SK-N-SH treated with all-trans-retinoic acid at 6 μM for 48 hours (cell line): ENCODE data around the gene CARD10.

Experiments
- ATAC-seq: fragments of 200-7000 bp; cut with Tn5 transposase; 3 replicates; pipeline ENCODE4 v1.9.1; 2020; ENCODE audit warnings: mild to moderate bottlenecking, moderate library complexity
- ARNTL ChIP-seq: fragments of 450-650 bp; formaldehyde crosslinking; IDR thresholded peaks from 2 replicates; pipeline ENCODE4 v1.5.0; 2020; ENCODE audit warnings: low read depth, mild to moderate bottlenecking, moderate library complexity, borderline replicate concordance
- BACH2 ChIP-seq: fragments of 250-450 bp; sonication (Bioruptor Pico); IDR thresholded peaks from 2 replicates; pipeline ENCODE4 v1.9.0; 2021; ENCODE audit warnings: mild to moderate bottlenecking, borderline replicate concordance
- CSDC2 ChIP-seq: fragments of 250-450 bp; sonication (Bioruptor Pico); IDR thresholded peaks from 2 replicates; pipeline ENCODE4 v1.5.0; 2020; ENCODE audit warnings: mild to moderate bottlenecking, moderate library complexity
- CSRNP3 ChIP-seq: fragments of 250-450 bp; sonication (Bioruptor Pico); IDR thresholded peaks from 2 replicates; pipeline ENCODE4 v1.5.1; 2021; ENCODE audit warnings: mild to moderate bottlenecking, moderate library complexity
- ESRRG ChIP-seq: fragments of 250-450 bp; sonication (Bioruptor Pico); IDR thresholded peaks from 2 replicates; pipeline ENCODE4 v1.6.1; 2021; ENCODE audit warnings: mild to moderate bottlenecking
- GLIS3 ChIP-seq: fragments of 250-450 bp; sonication (Bioruptor Pico); IDR thresholded peaks from 2 replicates; pipeline ENCODE4 v1.5.0; 2020; ENCODE audit warnings: mild to moderate bottlenecking, moderate library complexity
- OSR1 ChIP-seq: fragments of 250-450 bp; sonication (Bioruptor Pico); IDR thresholded peaks from 2 replicates; pipeline ENCODE4 v1.8.0; 2022; ENCODE audit warnings: moderate library complexity, mild to moderate bottlenecking, inconsistent platforms
- PPARA ChIP-seq: fragments of 250-450 bp; sonication (Bioruptor Pico); IDR thresholded peaks from 2 replicates; pipeline ENCODE4 v1.5.0; 2020; ENCODE audit warnings: mild to moderate bottlenecking, borderline replicate concordance
- RARB ChIP-seq: fragments of 250-450 bp; sonication (Bioruptor Pico); IDR thresholded peaks from 2 replicates; pipeline ENCODE4 v1.8.0; 2021; ENCODE audit warnings: mild to moderate bottlenecking, moderate library complexity
- SNAI2 ChIP-seq: fragments of 250-450 bp; sonication (Bioruptor Pico); IDR thresholded peaks from 2 replicates; pipeline ENCODE4 v1.5.0; 2020; ENCODE audit warnings: mild to moderate bottlenecking, moderate library complexity
- TOX ChIP-seq: fragments of 250-450 bp; sonication (Bioruptor Pico); IDR thresholded peaks from 2 replicates; pipeline ENCODE4 v1.8.0; 2021; ENCODE audit warnings: mild to moderate bottlenecking, moderate library complexity, borderline replicate concordance
- TSHZ2 ChIP-seq: fragments of 250-450 bp; sonication (Bioruptor Pico); IDR thresholded peaks from 2 replicates; pipeline ENCODE4 v1.5.0; 2020; ENCODE audit warnings: mild to moderate bottlenecking, moderate library complexity
- ZC3H10 ChIP-seq: fragments of 250-450 bp; sonication (Bioruptor Pico); IDR thresholded peaks from 2 replicates; pipeline ENCODE4 v1.5.1; 2021; ENCODE audit warnings: mild to moderate bottlenecking, moderate library complexity
- ZFP3 ChIP-seq: fragments of 250-450 bp; sonication (Bioruptor Pico); IDR thresholded peaks from 2 replicates; pipeline ENCODE4 v1.5.0; 2020; ENCODE audit warnings: mild to moderate bottlenecking, moderate library complexity
- ZNF70 ChIP-seq: fragments of 450-650 bp; formaldehyde crosslinking; IDR thresholded peaks from 2 replicates; pipeline ENCODE4 v1.5.0; 2020; ENCODE audit warnings: mild to moderate bottlenecking, moderate library complexity
- ZNF8 ChIP-seq: fragments of 450-650 bp; formaldehyde crosslinking; IDR thresholded peaks from 2 replicates; pipeline ENCODE4 v1.5.0; 2020; ENCODE audit warnings: mild to moderate bottlenecking, moderate library complexity
- TF ChIP-seq, protein P1 (sequence below): fragments of 250-450 bp; sonication (Bioruptor Pico); IDR thresholded peaks from 2 replicates; pipeline ENCODE4 v1.5.1; 2020; ENCODE audit warnings: low read depth, mild to moderate bottlenecking, moderate library complexity
- TF ChIP-seq, protein P2 (sequence below): fragments of 250-450 bp; sonication (Bioruptor Pico); IDR thresholded peaks from 2 replicates; pipeline ENCODE4 v1.8.0; 2021; ENCODE audit warnings: low read depth, mild to moderate bottlenecking, moderate library complexity, borderline replicate concordance
- TF ChIP-seq, protein P3 (sequence below): fragments of 250-450 bp; sonication (Bioruptor Pico); IDR thresholded peaks from 2 replicates; pipeline ENCODE4 v1.8.0; 2020; ENCODE audit warnings: mild to moderate bottlenecking, moderate library complexity, borderline replicate concordance

CARD10 gene

DNA sequence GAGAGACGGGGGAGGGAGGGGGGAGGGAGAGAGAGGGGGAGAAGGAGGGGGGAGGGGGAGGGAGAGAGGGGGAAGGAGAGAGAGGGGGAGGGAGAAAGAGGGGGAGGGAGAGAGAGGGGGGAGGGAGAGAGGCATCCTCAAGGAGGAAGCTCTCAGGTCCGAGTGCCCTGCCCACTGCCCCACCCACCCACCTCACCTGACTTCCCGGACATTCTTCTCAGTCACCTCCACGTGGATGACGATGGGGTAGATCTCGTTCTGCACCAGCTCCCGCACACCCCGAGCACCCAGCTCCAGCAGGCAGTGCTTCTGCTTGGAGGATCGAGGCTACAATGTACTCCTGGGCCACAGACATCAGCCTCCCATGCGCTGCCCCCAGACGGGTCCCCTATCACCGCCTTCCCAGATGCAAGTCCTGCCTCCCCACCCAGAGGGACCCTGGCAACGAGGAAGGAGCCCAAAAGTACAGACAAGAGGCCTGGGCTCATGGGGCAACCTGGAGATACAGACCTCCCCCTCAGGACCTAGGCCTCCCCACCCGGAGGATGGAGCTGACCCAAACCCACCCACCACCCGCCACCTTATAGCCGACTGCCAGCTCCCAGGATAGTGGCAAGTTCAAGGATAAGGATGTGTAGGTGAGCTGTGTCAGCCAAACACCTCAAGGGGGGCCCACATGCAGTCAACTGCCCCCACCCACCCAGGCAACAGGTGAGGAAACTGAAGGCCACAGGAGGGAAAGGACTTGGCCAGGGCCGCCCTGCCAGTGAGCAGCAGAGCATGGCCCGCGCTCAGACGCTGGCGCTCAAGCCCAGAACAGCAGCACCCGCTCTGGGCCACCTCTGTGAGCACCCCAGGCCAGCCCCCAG lies 27.4 kb downstream of the CARD10 start:
- no peak for ATAC-seq
- TF ChIP-seq OSR1 (CRISPR knock-in tag) (no peak), ZNF8 (CRISPR knock-in tag) (no peak), TSHZ2 (CRISPR knock-in tag) (no peak), SNAI2 (no peak), CSRNP3 (CRISPR knock-in tag) (no peak)

GRCh38 chr22:37491106-37491505 lies 28.1 kb downstream of the CARD10 start:
- TF ChIP-seq TOX (no peak), ARNTL (CRISPR knock-in tag) (no peak), ZC3H10 (CRISPR knock-in tag) (no peak), TSHZ2 (CRISPR knock-in tag) (no peak), RARB (CRISPR knock-in tag) (no peak), CSRNP3 (CRISPR knock-in tag) (no peak), ESRRG (CRISPR knock-in tag) (no peak), BACH2 (CRISPR knock-in tag) (no peak), ZFP3 (no peak), OSR1 (CRISPR knock-in tag) (no peak), CSDC2 (CRISPR knock-in tag) (no peak), GLIS3 (CRISPR knock-in tag) (no peak), PPARA (no peak), ZNF70 (no peak)
- TF ChIP-seq, protein P1, sequence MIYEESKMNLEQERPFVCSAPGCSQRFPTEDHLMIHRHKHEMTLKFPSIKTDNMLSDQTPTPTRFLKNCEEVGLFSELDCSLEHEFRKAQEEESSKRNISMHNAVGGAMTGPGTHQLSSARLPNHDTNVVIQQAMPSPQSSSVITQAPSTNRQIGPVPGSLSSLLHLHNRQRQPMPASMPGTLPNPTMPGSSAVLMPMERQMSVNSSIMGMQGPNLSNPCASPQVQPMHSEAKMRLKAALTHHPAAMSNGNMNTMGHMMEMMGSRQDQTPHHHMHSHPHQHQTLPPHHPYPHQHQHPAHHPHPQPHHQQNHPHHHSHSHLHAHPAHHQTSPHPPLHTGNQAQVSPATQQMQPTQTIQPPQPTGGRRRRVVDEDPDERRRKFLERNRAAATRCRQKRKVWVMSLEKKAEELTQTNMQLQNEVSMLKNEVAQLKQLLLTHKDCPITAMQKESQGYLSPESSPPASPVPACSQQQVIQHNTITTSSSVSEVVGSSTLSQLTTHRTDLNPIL (CRISPR knock-in tag) = no peak
- TF ChIP-seq, protein P2, sequence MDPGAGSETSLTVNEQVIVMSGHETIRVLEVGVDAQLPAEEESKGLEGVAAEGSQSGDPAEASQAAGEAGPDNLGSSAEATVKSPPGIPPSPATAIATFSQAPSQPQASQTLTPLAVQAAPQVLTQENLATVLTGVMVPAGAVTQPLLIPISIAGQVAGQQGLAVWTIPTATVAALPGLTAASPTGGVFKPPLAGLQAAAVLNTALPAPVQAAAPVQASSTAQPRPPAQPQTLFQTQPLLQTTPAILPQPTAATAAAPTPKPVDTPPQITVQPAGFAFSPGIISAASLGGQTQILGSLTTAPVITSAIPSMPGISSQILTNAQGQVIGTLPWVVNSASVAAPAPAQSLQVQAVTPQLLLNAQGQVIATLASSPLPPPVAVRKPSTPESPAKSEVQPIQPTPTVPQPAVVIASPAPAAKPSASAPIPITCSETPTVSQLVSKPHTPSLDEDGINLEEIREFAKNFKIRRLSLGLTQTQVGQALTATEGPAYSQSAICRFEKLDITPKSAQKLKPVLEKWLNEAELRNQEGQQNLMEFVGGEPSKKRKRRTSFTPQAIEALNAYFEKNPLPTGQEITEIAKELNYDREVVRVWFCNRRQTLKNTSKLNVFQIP (CRISPR knock-in tag) = no peak
- TF ChIP-seq, protein P3, sequence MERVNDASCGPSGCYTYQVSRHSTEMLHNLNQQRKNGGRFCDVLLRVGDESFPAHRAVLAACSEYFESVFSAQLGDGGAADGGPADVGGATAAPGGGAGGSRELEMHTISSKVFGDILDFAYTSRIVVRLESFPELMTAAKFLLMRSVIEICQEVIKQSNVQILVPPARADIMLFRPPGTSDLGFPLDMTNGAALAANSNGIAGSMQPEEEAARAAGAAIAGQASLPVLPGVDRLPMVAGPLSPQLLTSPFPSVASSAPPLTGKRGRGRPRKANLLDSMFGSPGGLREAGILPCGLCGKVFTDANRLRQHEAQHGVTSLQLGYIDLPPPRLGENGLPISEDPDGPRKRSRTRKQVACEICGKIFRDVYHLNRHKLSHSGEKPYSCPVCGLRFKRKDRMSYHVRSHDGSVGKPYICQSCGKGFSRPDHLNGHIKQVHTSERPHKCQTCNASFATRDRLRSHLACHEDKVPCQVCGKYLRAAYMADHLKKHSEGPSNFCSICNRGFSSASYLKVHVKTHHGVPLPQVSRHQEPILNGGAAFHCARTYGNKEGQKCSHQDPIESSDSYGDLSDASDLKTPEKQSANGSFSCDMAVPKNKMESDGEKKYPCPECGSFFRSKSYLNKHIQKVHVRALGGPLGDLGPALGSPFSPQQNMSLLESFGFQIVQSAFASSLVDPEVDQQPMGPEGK (CRISPR knock-in tag) = no peak

More at GRCh38 chr22:37491106-37491505, 28.1 kb downstream of the CARD10 start:
- ATAC-seq = no peak
